HCT116 (cell line): Measurements from ENCODE around the gene PGS1. TPM values are rescaled to one million over a fixed set of nuclear protein-coding genes. Genes with fewer than 3 reads are reported as not detected.

ENCODE experiments used
- ATAC-seq: fragments of 200-7000 bp; cut with Tn5 transposase; 2 replicates; pipeline ENCODE4 v1.9.1; 2020; ENCODE audit warnings: mild to moderate bottlenecking, moderate library complexity
- BruUV-seq: library from RNA; stranded (reverse); fragments of 400-500 nt; replicated peaks from 2 replicates; lab custom pipeline; 2021; lab: Mats Ljungman, UMichigan
- CTCF ChIA-PET: fragments of 300-600 bp; sonication (Branson Sonifier 250); formaldehyde crosslinking; loops from one replicate; lab custom pipeline; 2021; ENCODE audit warnings: antibody characterized with exemption; lab: Charles Lee
- POLR2A ChIA-PET: fragments of 300-600, 350-600 bp; sonication (Branson Sonifier 250); formaldehyde crosslinking; loops from one replicate; lab custom pipeline; 2021; ENCODE audit warnings: antibody characterized with exemption; lab: Charles Lee
- RAD21 ChIA-PET, 2 experiments: fragments of 300-600 bp; sonication (Branson Sonifier 250); formaldehyde crosslinking; loops; one replicate each; lab custom pipeline; 2023; ENCODE audit warnings: low total read pairs in 2 of 2; ENCODE audit not compliant: uncharacterized antibody in 2 of 2, unreplicated experiment in 2 of 2, low non-redundant PET in 1 of 2; lab: Charles Lee
- DNase-seq: peaks from one replicate; pipeline ENCODE4 v3.0.0-alpha.2; 2010; ENCODE audit warnings: low read depth, low spot score
- H2AFZ ChIP-seq: fragments of 200-600 bp; shearing (Covaris generic), sonication (generic); 2 replicates; pipeline ENCODE4 v1.6.1; 2017; ENCODE audit warnings: low read depth, mixed run types, mixed read lengths, antibody characterized with exemption, low read length; ENCODE audit not compliant: poor library complexity, severe bottlenecking
- H3K27ac ChIP-seq: 2 replicates; pipeline ENCODE4 v1.5.1; 2012; ENCODE audit warnings: low read depth, low read length
- H3K27me3 ChIP-seq: fragments of 200-600 bp; sonication (generic); 2 replicates; pipeline ENCODE4 v1.6.1; 2016; ENCODE audit warnings: mixed run types, low read length, mixed read lengths; ENCODE audit not compliant: insufficient read depth
- H3K36me3 ChIP-seq, 2 experiments: fragments of 200-500 bp in 1 of 2; fragments of 200-600 bp in 1 of 2; sonication (Bioruptor generic) in 1 of 2; sonication (generic) in 1 of 2; 2 replicates each; pipeline versions ENCODE4 v1.5.1 to v1.6.1; 2014 to 2016; ENCODE audit warnings: low read length in 2 of 2, inconsistent platforms in 1 of 2, mixed read lengths in 1 of 2, mixed run types in 1 of 2; ENCODE audit not compliant: insufficient read depth in 2 of 2, control insufficient read depth in 1 of 2
- H3K4me1 ChIP-seq, 2 experiments: fragments of 200-600 bp in 1 of 2; sonication (generic) in 1 of 2; 2 replicates each; pipeline versions ENCODE4 v1.5.1 to v1.6.1; 2012 to 2017; ENCODE audit warnings: low read length in 2 of 2, inconsistent platforms in 1 of 2, mild to moderate bottlenecking in 1 of 2, mixed read lengths in 1 of 2, mixed run types in 1 of 2, moderate library complexity in 1 of 2; ENCODE audit not compliant: insufficient read depth in 2 of 2, control insufficient read depth in 1 of 2
- H3K4me2 ChIP-seq: fragments of 200-600 bp; sonication (generic); 2 replicates; pipeline ENCODE4 v1.6.1; 2017; ENCODE audit warnings: mixed run types, low read length, mixed read lengths
- H3K4me3 ChIP-seq, 2 experiments: fragments of 200-600 bp in 1 of 2; sonication (generic) in 1 of 2; replicated peaks in 1 of 2; 2 replicates each; pipeline ENCODE4 v1.5.1; 2011 to 2016; ENCODE audit warnings: low read length in 2 of 2, control low read depth in 1 of 2, low read depth in 1 of 2, mild to moderate bottlenecking in 1 of 2, mixed read lengths in 1 of 2, mixed run types in 1 of 2
- H3K79me2 ChIP-seq: fragments of 200-600 bp; sonication (generic); 2 replicates; pipeline ENCODE4 v1.6.1; 2017; ENCODE audit warnings: mild to moderate bottlenecking, mixed run types, low read length, moderate library complexity, mixed read lengths; ENCODE audit not compliant: insufficient read depth
- H3K9ac ChIP-seq: fragments of 200-600 bp; sonication (generic); 2 replicates; pipeline ENCODE4 v1.6.1; 2016; ENCODE audit warnings: low read length, mixed read lengths
- H3K9me2 ChIP-seq: fragments of 200-600 bp; sonication (generic), shearing (Covaris generic); 2 replicates; pipeline ENCODE4 v1.6.1; 2017; ENCODE audit warnings: mixed run types, mild to moderate bottlenecking, moderate library complexity; ENCODE audit not compliant: insufficient read depth
- H3K9me3 ChIP-seq, 2 experiments: fragments of 200-500 bp in 1 of 2; fragments of 200-600 bp in 1 of 2; sonication (Bioruptor generic) in 1 of 2; sonication (generic) in 1 of 2; 2 replicates each; pipeline ENCODE4 v1.6.1; 2014 to 2017; ENCODE audit warnings: low read length in 2 of 2, mixed read lengths in 2 of 2, inconsistent platforms in 1 of 2, low read depth in 1 of 2, mild to moderate bottlenecking in 1 of 2, mixed run types in 1 of 2, moderate library complexity in 1 of 2; ENCODE audit not compliant: control insufficient read depth in 1 of 2, insufficient read depth in 1 of 2
- H4K20me1 ChIP-seq: fragments of 200-600 bp; sonication (generic), shearing (Covaris generic); 2 replicates; pipeline ENCODE4 v1.6.1; 2017; ENCODE audit warnings: mixed run types, mild to moderate bottlenecking, moderate library complexity; ENCODE audit not compliant: insufficient read depth
- ATF3 ChIP-seq: IDR thresholded peaks from 2 replicates; pipeline ENCODE4 v1.6.1; 2012
- CTCF ChIP-seq, 3 experiments: fragments of 200-600 bp in 1 of 3; sonication (generic) in 1 of 3; IDR thresholded peaks in 2 of 3; conservative IDR thresholded peaks in 1 of 3; 2 replicates each; pipeline ENCODE4 v1.5.1; 2012 to 2017; ENCODE audit warnings: low read depth in 2 of 3, low read length in 2 of 3, antibody characterized with exemption in 1 of 3, borderline replicate concordance in 1 of 3, control low read depth in 1 of 3, mild to moderate bottlenecking in 1 of 3, mixed read lengths in 1 of 3, mixed run types in 1 of 3, moderate library complexity in 1 of 3; ENCODE audit not compliant: insufficient read depth in 1 of 3
- EGR1 ChIP-seq: IDR thresholded peaks from 2 replicates; pipeline ENCODE4 v1.6.1; 2012; ENCODE audit warnings: low read depth
- ELF1 ChIP-seq: IDR thresholded peaks from 2 replicates; pipeline ENCODE4 v1.6.1; 2012; ENCODE audit warnings: low read depth, borderline replicate concordance
- MAX ChIP-seq: IDR thresholded peaks from 2 replicates; pipeline ENCODE4 v1.6.1; 2012
- POLR2A ChIP-seq: IDR thresholded peaks from 2 replicates; pipeline ENCODE4 v1.7.0; 2011; ENCODE audit warnings: borderline replicate concordance; ENCODE audit not compliant: insufficient read depth, insufficient read length; ENCODE audit errors: extremely low read depth
- POLR2AphosphoS5 ChIP-seq: IDR thresholded peaks from 2 replicates; pipeline ENCODE4 v1.6.1; 2011; ENCODE audit warnings: mild to moderate bottlenecking, low read depth, low read length, moderate library complexity
- REST ChIP-seq: IDR thresholded peaks from 2 replicates; pipeline ENCODE4 v1.6.1; 2012; ENCODE audit warnings: low read depth
- SIN3A ChIP-seq: IDR thresholded peaks from 2 replicates; pipeline ENCODE4 v1.6.1; 2012; ENCODE audit warnings: low read depth
- TCF7L2 ChIP-seq: IDR thresholded peaks from 2 replicates; pipeline ENCODE4 v1.7.0; 2011; ENCODE audit warnings: borderline replicate concordance, inconsistent platforms; ENCODE audit not compliant: insufficient read depth, insufficient read length; ENCODE audit errors: extremely low read depth
- ZFX ChIP-seq: fragments of 450-650 bp; IDR thresholded peaks from 2 replicates; pipeline ENCODE4 v1.6.1; 2017
- intact Hi-C: fragments of 100-400 bp; cut with micrococcal nuclease; formaldehyde crosslinking; loops from 2 replicates; pipeline ENCODE4 v1.10.0; 2022
- total RNA-seq: library from RNA; stranded (reverse); gene quantifications from one replicate; pipeline ENCODE4 v1.2.1, GENCODE V29; 2021; ENCODE audit not compliant: unreplicated experiment

Gene PGS1
- total RNA-seq, 1 experiment from 2014 or later = 44.4 TPM

- no peak for TF ChIP-seq CTCF (IDR thresholded peaks at IDR 0.05 in 2 of 3, conservative IDR thresholded peaks at IDR 0.05 in 1 of 3; ENCODE audit: borderline replicate concordance in 1 of 3, insufficient read depth in 1 of 3, low read depth in 2 of 3, low read length in 2 of 3)
- no peak for TF ChIP-seq MAX
Measured at GRCh38 chr17:78340183-78340955, 38.1 kb upstream of the PGS1 start (continued).

GRCh38 chr17:78341559-78342448 lies 36.6 kb upstream of the PGS1 start:
- POLR2A ChIA-PET = interaction anchor here (1.0 to 2.3 kb wide), 6 partner anchors 7 to 40 kb away, joined by 3 to 14 read pairs (median 4); partner anchors contain the start of gene SOCS3
- no peak overlapping the region for H2AFZ ChIP-seq
- peak; percentile 43 for ATAC-seq
- 0 out of 2 replicates have a peak, but pooled peaks have one; percentile 47 for TF ChIP-seq MAX
- no peak for TF ChIP-seq ATF3
- no peak for TF ChIP-seq ELF1
- peak; percentile 46; the same call in 1 of the 2 replicates for TF ChIP-seq SIN3A
- peak; percentile 15 for TF ChIP-seq TCF7L2
- no peak for TF ChIP-seq POLR2A
- no peak for TF ChIP-seq EGR1
- TF ChIP-seq POLR2AphosphoS5 = peak; percentile 63
- TF ChIP-seq REST = no peak
- peak; percentile 75; the same call in 1 of the 2 replicates for TF ChIP-seq ZFX
- peak overlapping the region; percentile 42 to 62 for H3K4me3 ChIP-seq
- no peaks in the 10 kb centered on the region for H3K27me3 ChIP-seq
- no peaks in the 10 kb centered on the region for H4K20me1 ChIP-seq
- peak overlapping the region; percentile 78 for H3K9ac ChIP-seq
- H3K4me2 ChIP-seq = peak overlapping the region; percentile 94
- no peaks in the 10 kb centered on the region for H3K9me3 ChIP-seq
- BruUV-seq = no TSS peak
- DNase-seq = no peak
- H3K79me2 ChIP-seq = no peaks in the 10 kb centered on the region
- peaks cover 54 to 98% of the 10 kb centered on the region in 2 experiments for H3K4me1 ChIP-seq
- CTCF ChIA-PET = interaction anchor here (1.2 to 2.4 kb wide), 6 partner anchors 8 to 91 kb away, joined by 4 to 13 read pairs (median 5); partner anchors contain the start of gene SOCS3
- H3K36me3 ChIP-seq = no peaks in the 10 kb centered on the region
- intact Hi-C loops = loop anchor here (1.0 to 2.0 kb wide), 2 partner anchors 18 to 27 kb away; partner anchors contain the start of gene SOCS3
- H3K9me2 ChIP-seq = no peaks in the 10 kb centered on the region
- RAD21 ChIA-PET = interaction anchor here in 1 of 2 experiments (1.1 to 1.3 kb wide), 2 partner anchors 13 to 19 kb away, joined by 3 read pairs; no protein-coding TSS in a partner anchor
- H3K27ac ChIP-seq = peak overlapping the region; percentile 98
